Posterior cingulate gyrus (tissue), 11 donors: Measurements from ENCODE around the gene RNASE4.
"Not testable (repeated sequence)": the region's sequence is repeated elsewhere in the genome, so short reads cannot be mapped to it uniquely, and the experiment has no call there.

Experiments
- DNase-seq, 10 donors: peaks; one replicate each; pipeline versions ENCODE4 v3.0.0 to v3.0.0-alpha.2; 2020 to 2021; ENCODE audit warnings: mixed read lengths in 3 of 10
- intact Hi-C: fragments of 100-400 bp; cut with DNase I; formaldehyde crosslinking; loops from one replicate; pipeline ENCODE4 v1.15.1; 2023

The RNASE4 gene

DNA sequence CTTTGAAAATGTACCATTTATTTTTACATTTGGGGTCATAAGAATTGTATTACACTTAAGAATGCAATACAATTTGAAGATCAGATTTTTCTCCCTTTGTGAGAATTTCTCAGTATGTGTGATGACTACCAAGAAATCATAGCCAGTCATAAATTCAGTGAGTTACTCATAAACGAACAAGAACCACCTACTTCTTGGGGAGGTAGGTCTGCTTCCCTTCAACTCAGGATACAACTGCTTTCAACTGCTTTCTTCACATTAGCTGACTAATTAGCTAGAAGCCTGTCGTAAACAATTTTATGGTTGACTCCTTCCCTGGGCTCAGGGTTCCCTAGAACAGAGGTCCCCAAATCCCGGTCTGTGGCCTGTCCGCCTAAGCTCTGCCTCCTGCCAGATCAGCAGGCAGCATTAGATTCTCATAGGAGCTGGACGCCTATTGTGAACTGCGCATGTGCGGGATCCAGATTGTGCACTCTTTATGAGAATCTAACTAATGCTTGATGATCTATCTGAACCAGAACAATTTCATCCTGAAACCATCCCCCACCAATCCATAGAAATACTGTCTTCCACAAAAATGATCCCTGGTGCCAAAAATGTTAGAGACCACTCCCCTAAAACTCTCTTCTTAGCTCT lies 7.9 kb downstream of the RNASE4 start:
- intact Hi-C loops = loop anchor here (5.0 kb wide), 1 partner anchor 160 kb away; no protein-coding TSS in a partner anchor
- DNase-seq = no peak

- DNase-seq = no peak
- intact Hi-C loops = loop anchor here (1.0 to 5.0 kb wide), 2 partner anchors 159 to 276 kb away; no protein-coding TSS in a partner anchor
These were observed 12.4 kb downstream of the RNASE4 start for GRCh38 chr14:20696764-20697163.

- peak in 7 of 10 donors; percentile 66 to 95 (median 77) for DNase-seq
- intact Hi-C loops = loop anchor here (1.0 to 5.0 kb wide), 2 partner anchors 158 to 275 kb away; no protein-coding TSS in a partner anchor
These were observed 13.1 kb downstream of the RNASE4 start for GRCh38 chr14:20697273-20698017.

DNA sequence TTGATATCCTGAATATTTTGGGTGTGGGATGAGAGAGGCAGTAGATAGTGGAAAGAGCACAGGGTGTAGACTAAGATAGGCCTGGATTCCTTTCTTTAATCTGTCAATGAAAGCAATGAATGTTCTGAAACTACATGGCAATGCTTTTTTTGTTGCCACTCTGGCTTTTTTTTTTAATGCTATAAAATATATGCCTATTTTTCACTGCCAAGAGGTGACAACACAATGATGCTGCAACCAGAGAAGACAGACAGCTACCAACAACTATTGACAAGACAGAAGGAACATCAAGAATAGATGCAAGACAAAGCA lies 13.6 kb downstream of the RNASE4 start:
- no peak for DNase-seq
- intact Hi-C loops = loop anchor here (5.0 kb wide), 1 partner anchor 274 kb away; no protein-coding TSS in a partner anchor

GRCh38 chr14:20698934-20699333 lies 14.6 kb downstream of the RNASE4 start:
- intact Hi-C loops = loop anchor here (5.0 kb wide), 1 partner anchor 273 kb away; no protein-coding TSS in a partner anchor
- DNase-seq = no peak

GRCh38 chr14:20699931-20700330 lies 15.6 kb downstream of the RNASE4 start:
- no peak for DNase-seq
- intact Hi-C loops = loop anchor here (5.0 kb wide), 2 partner anchors 172 to 272 kb away; no protein-coding TSS in a partner anchor

GRCh38 chr14:20700965-20701364 lies 16.6 kb downstream of the RNASE4 start:
- intact Hi-C loops = loop anchor here (5.0 kb wide), 1 partner anchor 171 kb away; no protein-coding TSS in a partner anchor
- DNase-seq = not testable (repeated sequence)

DNA sequence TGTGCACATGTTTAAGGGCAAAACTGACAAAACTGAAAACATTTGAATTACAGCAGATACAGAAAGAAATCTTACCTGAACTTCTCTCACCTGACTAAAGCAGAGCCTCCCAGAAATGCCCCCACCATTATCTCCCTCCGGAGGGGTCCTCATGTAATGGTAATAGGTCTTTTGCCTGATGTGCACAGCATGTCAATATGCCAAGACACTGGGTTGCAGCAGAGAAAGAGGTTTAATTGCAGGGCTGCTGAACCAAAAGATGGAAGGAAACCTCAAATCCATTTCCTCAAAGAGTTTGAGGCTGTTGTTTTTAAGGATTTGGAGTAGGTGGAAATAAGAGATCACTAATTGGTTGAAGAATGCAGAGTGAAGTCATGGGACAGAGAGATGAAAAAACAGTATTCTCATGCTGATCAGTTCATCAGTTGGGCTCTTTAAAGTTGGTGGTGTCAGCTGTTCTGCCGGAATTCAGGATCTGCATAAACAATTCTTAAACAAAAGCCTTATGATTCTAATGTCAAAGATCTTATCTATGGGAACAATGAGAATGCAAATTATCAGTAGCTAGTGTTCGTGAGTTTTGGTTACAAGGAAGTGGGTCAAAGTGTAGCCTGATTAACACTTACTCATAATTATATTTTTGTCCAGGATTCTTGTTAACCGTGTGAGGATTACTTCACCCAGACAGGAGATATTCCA lies 22.4 kb downstream of the RNASE4 start:
- intact Hi-C loops = no loop called here
- DNase-seq = no peak

GRCh38 chr14:20707622-20708021 lies 23.3 kb downstream of the RNASE4 start:
- intact Hi-C loops = no loop called here
- no peak for DNase-seq

DNA sequence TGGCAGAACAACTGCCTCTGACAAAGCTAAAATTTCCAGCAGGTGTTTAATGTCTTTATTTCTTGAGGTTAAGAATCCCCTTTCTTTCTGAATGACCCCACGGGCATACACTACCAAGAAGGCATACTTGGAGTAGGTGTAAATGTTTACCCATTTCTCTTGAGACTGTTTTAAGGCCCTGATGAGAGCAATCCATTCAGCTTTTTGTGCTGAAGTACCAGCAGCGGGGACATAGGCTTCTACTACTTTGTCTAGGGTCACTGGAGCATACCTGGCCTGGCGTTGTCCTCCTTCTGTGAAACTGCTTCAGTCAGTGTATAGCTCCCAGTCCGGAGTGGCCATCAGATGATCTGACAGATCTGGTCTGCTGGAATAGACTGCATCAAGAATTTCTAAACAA lies 26.9 kb downstream of the RNASE4 start:
- no peak for DNase-seq
- intact Hi-C loops = no loop called here

DNA sequence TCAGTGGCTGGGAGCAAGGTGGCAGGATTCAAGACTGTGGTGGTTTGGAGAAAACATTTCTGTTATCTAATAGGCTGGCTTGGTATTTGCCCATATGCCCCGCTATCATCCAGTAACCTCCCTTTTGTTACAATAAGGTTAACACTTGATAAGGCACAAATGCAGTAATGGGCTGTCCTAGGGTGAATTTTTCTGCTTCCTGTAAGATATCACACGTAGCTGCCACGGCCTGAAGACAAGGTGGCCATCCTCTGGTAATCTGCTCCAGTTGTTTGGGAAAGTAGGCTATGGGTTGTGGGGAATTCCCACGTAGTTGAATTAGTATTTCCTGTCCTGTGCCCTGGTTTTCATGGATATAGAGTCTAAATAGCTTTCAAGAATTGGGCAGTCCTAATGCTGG lies 27.3 kb downstream of the RNASE4 start:
- no peak for DNase-seq
- intact Hi-C loops = no loop called here

DNA sequence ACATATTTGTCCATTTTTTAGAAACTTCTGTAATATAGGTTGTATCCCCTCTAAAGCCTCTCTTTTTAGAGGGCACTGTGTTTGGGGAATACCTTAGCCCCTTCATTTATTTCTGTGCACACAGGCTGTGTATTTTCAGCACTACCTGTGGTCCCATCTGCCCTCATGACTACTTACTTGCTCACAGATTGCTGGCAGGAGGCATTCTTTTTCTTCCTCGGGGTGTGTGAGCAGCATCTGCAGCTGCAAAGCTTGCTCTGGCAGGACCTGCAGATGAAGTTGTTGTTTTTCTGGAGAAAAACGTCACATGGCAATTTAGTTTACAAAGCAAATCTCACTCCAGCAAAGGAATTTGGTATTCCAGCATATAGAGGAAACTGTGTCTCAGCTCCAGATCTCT lies 28.5 kb downstream of the RNASE4 start:
- DNase-seq = no peak

DNA sequence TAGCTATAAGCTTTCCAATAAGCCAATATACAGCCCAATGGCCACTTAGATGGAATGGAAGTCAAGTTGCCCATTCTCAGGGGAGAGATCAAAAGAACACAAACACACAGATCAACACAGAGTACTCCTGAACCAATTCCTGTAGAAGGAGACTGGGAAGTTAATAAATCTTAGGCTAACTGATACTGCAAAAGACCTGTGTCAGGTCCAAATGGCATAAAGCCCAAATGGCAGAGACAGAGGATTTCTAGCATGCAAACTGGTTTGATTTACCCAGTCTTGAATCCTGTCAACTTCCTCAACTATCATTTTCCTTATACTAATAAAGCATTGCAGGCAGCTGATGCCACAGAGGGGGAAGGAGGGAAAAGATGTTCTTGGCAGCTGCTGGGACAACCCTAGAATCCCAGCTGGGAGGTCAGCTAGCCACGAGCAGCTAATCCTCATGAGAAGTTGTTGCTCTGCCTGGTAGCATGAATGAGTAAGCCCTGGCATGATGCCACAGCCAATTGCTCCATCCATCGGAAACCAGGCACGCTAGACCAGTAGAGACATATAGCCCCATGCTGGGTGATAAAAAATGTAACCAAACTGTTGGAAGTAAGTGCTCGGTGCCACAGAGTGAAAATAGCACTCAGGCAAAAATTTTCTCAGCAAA lies 30.4 kb downstream of the RNASE4 start:
- intact Hi-C loops = no loop called here
- peak in 6 of 10 donors; percentile 24 to 93 (median 46) for DNase-seq

More for the DNA sequence above, 28.5 kb downstream of the RNASE4 start:
- intact Hi-C loops = no loop called here

DNA sequence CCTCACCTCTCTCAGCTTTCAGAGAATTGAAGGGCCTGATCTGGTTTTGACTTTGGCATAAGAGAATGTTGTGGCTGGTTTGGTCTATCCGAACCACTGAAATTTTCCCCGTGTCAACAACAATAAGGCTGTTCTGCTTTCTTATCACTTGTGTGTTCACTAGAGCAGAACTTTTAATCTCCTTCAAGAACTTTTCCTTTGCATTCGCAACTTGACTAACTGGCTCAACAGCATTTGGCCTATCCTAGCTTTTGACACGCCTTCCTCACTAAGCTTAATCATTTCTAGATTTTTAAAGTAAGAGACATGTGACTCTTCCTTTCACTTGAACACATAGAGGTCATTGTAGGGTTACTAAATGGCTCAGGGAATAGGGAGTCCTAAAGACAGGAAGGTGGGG lies 35.4 kb downstream of the RNASE4 start:
- intact Hi-C loops = no loop called here
- DNase-seq = no peak

DNA sequence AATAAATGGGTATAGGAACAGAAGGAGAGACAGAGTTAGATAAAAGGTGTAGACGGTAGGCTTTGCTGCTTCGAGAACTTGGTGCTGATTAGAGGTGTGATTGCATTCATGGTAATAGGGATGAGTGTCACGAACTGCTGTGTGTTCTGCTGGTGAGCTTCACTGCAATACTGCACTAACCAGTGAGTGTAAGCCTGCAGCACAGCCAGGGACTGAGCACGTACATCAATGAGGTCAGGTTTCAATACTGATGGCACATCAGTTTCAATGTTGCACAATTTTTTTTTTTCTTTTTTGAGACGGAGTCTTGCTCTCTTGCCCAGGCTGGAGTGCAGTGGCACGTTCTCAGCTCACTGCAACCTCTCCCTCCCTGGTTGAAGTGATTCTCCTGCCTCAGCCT lies 36.4 kb downstream of the RNASE4 start:
- intact Hi-C loops = no loop called here
- DNase-seq = no peak

DNA sequence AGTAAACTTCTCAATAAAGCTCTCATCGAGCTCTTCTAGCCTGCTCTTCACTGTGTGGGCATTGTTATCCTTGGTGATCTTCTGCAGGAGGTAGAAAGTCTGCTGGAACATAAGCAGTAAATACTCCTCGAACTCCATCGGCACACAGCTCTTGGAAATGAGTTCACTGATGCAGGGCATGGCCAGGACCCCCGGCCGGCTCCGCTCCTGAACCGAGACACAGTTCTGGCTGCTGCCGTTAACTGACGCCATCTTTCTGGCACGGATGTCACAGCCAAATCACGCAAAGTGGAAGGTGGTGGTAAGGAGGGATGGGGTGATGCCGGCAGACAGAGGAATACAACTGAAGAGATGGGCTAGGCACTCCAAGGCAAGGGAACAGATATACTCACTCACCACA lies 37.7 kb downstream of the RNASE4 start:
- intact Hi-C loops = no loop called here

GRCh38 chr14:20723488-20723887 lies 39.1 kb downstream of the RNASE4 start:
- peak in 2 of 10 donors; percentile 20 to 75 for DNase-seq
- intact Hi-C loops = no loop called here

More for the DNA sequence above, 37.7 kb downstream of the RNASE4 start:
- DNase-seq = no peak

DNA sequence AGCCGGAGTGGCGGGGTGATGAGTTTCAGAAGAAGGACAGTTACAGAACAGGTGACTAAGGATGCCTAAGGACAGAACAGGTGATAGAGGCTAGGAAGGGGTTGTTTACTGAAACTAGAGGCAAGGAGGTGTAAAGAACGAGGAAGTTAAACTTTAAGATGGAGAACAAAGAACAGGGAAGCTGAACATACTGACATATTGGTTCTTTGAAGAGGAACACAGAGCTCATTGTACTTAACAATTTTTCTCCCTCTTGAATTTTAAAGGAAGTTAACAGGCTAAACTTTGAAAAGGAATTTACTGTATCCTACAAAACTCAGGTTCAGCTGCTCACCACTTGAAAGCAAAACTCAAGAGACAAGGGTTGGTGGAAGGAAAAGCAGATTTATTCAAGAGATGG lies 41.8 kb downstream of the RNASE4 start:
- DNase-seq, intact Hi-C loops: not testable (repeated sequence)

DNA sequence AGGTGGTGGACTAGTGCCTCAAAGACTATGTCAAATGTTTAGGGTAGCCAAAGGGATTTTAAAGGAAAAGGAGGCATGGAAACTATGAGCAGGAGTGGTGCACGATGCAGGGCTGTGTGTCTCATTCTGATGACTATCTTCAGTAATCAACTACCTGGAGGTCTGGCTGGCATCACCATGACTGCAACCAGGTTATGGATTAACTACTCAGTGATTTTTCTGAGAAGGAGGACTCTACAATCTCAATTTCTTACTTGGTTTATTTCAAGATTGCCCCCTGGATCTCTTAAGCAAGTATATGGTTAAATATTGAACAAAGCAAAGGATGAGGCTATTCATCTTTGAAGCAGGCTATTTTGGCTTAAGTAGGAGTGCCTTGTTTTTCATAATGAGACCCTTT lies 42.2 kb downstream of the RNASE4 start:
- DNase-seq = no peak
- intact Hi-C loops = no loop called here

DNA sequence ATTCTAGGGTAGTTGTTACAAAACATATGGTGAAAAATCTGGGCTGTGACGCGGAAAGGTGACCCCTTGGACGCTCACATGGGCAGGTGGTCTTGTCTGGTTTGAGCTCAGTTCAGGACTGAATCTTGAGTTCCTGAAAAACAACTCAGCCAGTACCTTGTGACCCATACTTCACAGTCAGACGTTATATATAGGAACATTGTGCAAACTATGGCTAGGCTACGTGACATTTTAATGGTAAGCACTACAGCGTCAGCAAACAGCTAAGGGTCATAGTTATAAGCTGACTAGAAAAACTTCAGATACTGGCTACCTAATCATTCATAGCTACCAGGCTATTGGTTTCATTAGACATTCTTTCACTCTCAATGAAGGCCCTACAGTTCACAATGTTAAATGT lies 46.5 kb downstream of the RNASE4 start:
- DNase-seq = no peak
- intact Hi-C loops = no loop called here

- DNase-seq = no peak
- intact Hi-C loops = no loop called here
These were observed 48.1 kb downstream of the RNASE4 start for GRCh38 chr14:20732477-20732876.
